ENCODE measurements around the gene RAB3IL1. TPM values are rescaled to one million over a fixed set of nuclear protein-coding genes. Genes with fewer than 3 reads are reported as not detected.

Gene RAB3IL1
- total and polyA plus RNA-seq, 8 donors, result 9.3 to 15.4 (median 11.1) TPM

- DNase-seq, result peak in 1 of 4 donors; percentile 61
- peak; percentile 4 for ATAC-seq
- H3K36me3 ChIP-seq, result peaks cover 0 to 68% of the 10 kb centered on the region in 2 donors
- peaks cover 30 to 60% of the 10 kb centered on the region in 2 donors for H3K4me1 ChIP-seq
- intact Hi-C loops (cut with DNase I), result no loop called here
- no peak for TF ChIP-seq CTCF (IDR thresholded peaks at IDR 0.05)
- peak overlapping the region in 1 of 2 donors; percentile 92 for H3K4me3 ChIP-seq
- peak overlapping the region; percentile 98 to 99 for H3K27ac ChIP-seq
- no peaks in the 10 kb centered on the region for H3K9me3 ChIP-seq
- H3K27me3 ChIP-seq, result no peaks in the 10 kb centered on the region
These were observed 46.1 kb upstream of the RAB3IL1 start for GRCh38 chr11:61963282-61964057.

- Histone ChIP-seq H3K27me3 (no peaks in the 10 kb centered on the region), H3K36me3 (peaks cover 0 to 73% of the 10 kb centered on the region in 2 donors), H3K27ac (peak overlapping the region; percentile 98 to 99), H3K4me3 (peak overlapping the region in 1 of 2 donors; percentile 6), H3K9me3 (no peaks in the 10 kb centered on the region), H3K4me1 (peaks cover 28 to 59% of the 10 kb centered on the region in 2 donors)
- intact Hi-C loops (cut with DNase I), result no loop called here
- no peak for DNase-seq
- ATAC-seq, result no peak
- no peak for TF ChIP-seq CTCF (IDR thresholded peaks at IDR 0.05)
These were observed 45.6 kb upstream of the RAB3IL1 start for GRCh38 chr11:61963016-61963281.

GRCh38 chr11:61962213-61963015, 45.0 kb upstream of the RAB3IL1 start:
- no peak for ATAC-seq
- Histone ChIP-seq H3K9me3 (no peaks in the 10 kb centered on the region), H3K27ac (peak overlapping the region; percentile 98 to 99), H3K27me3 (no peaks in the 10 kb centered on the region), H3K36me3 (peaks cover 0 to 79% of the 10 kb centered on the region in 2 donors), H3K4me3 (peak overlapping the region in 1 of 2 donors; percentile 6), H3K4me1 (peaks cover 28 to 59% of the 10 kb centered on the region in 2 donors)
- peak in 1 of 4 donors; percentile 31 for DNase-seq
- no peak for TF ChIP-seq CTCF (IDR thresholded peaks at IDR 0.05)
- intact Hi-C loops (cut with DNase I), result no loop called here

GRCh38 chr11:61961570-61962212, 44.3 kb upstream of the RAB3IL1 start:
- no peak for ATAC-seq
- H3K36me3 ChIP-seq, result peaks cover 0 to 76% of the 10 kb centered on the region in 2 donors
- no peak for TF ChIP-seq CTCF (IDR thresholded peaks at IDR 0.05)

More at GRCh38 chr11:61961570-61962212, 44.3 kb upstream of the RAB3IL1 start:
- H3K4me1 ChIP-seq, result peaks cover 28 to 65% of the 10 kb centered on the region in 2 donors
- H3K27me3 ChIP-seq, result no peaks in the 10 kb centered on the region
- intact Hi-C loops (cut with DNase I), result no loop called here
- H3K27ac ChIP-seq, result peak overlapping the region in 1 of 2 donors; percentile 98
- peak in 1 of 4 donors; percentile 32 for DNase-seq
- no peaks in the 10 kb centered on the region for H3K9me3 ChIP-seq
- H3K4me3 ChIP-seq, result no peak overlapping the region
